ENCODE data around the gene DCUN1D2.
A peak's percentile ranks its signal among the peaks of the same experiment; 100 is the strongest.

DCUN1D2 gene

DNA sequence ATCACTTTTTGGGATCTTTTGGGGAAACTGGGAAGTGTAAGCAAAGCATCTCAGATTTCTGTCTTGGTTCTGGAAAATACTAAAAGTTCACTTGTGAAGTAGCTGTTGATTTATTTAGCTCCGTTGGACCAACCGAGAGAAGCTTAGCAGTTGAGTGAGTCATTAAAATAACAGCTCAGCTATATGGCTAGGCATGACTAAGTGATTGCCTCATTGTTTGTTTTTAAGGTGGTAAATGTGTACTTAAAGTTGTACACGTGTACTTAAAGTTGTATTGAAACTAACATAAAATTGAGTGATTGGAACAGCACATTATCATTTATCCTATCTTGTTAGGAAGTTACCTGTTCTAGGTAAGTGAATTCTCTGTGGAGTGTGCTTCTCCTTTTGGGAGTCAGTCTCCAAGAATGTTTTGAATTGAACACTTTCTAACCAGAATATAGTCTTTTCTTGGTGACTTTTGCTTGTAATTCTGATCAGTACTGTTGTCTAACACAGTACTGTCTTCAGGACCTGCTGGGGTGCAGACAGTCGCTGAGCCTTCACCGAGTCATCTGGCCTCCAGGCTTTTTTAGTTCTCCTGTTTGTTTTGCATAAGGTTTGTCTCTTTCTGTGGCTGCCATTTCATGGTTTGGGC lies 2.9 kb upstream of the DCUN1D2 start:
- Histone ChIP-seq H3K4me2 (peak overlapping the region; percentile 91 to 99 (median 97)), H3K9me3 (replicated peaks in 1 of 11) (peaks cover 0 to 18% (median 13%) of the 10 kb centered on the region in 11 experiments; a peak in 12 of 22 replicates), H3K4me1 (peaks cover 47 to 69% (median 60%) of the 10 kb centered on the region in 10 experiments), H3K27me3 (no peaks in the 10 kb centered on the region), H3K36me3 (peaks cover 38 to 50% (median 43%) of the 10 kb centered on the region in 11 experiments), H3K9ac (peak overlapping the region in 6 of 11 experiments; percentile 13 to 47 (median 27); a peak in 11 of 22 replicates), H4K20me1 (peaks cover 17 to 61% (median 26%) of the 10 kb centered on the region in 11 experiments; a peak in 21 of 22 replicates), H3K4me3 (peak overlapping the region in 4 of 10 experiments; percentile 8 to 28 (median 27); a peak in 6 of 20 replicates), H3K27ac (peak overlapping the region in 9 of 11 experiments; percentile 2 to 73 (median 56); a peak in 18 of 22 replicates)
- TF ChIP-seq Cebpa-rat (IDR thresholded peaks at IDR 0.05), result 0 out of 22 replicates have a peak, but pooled peaks of 1 of the 11 experiments have one; percentile 29

DNA sequence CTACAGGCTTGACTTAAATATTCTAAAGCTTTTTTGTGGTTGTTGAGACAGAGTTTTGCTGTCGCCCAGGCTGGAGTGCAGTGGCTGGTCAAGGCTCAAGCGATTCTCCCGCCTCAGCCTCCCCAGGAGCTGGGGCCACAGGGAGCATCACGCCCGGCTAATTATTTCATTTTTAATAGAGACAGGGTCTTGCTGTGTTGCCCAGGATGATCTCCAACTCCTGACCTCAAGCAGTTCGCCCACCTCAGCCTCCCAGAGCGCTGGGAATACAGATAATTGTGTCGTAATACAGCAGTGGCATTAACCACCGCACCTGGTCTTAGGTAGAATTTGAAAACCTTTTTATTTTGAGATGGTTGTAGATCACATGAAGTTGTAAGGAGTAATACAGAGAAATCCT lies 1.5 kb upstream of the DCUN1D2 start:
- Histone ChIP-seq H3K4me1 (peaks cover 43 to 68% (median 63%) of the 10 kb centered on the region in 10 experiments), H4K20me1 (peaks cover 28 to 63% (median 34%) of the 10 kb centered on the region in 11 experiments; a peak in 21 of 22 replicates), H3K4me3 (peak overlapping the region; percentile 68 to 92 (median 86)), H3K27me3 (no peaks in the 10 kb centered on the region), H3K9me3 (replicated peaks in 1 of 11) (peaks cover 0 to 12% (median 5%) of the 10 kb centered on the region in 11 experiments; a peak in 12 of 22 replicates), H3K27ac (peak overlapping the region in 7 of 11 experiments; percentile 15 to 93 (median 91); a peak in 7 of 22 replicates), H3K9ac (peak overlapping the region; percentile 84 to 96 (median 93); a peak in 20 of 22 replicates), H3K36me3 (peaks cover 24 to 47% (median 35%) of the 10 kb centered on the region in 11 experiments), H3K4me2 (peak overlapping the region; percentile 91 to 99 (median 97))
- no peak; a peak in 1 of 22 replicates for TF ChIP-seq Cebpa-rat (IDR thresholded peaks at IDR 0.05)

GRCh38 chr13:113491418-113491883 lies 940 bp upstream of the DCUN1D2 start:
- peak overlapping the region; percentile 70 to 93 (median 90); a peak in 21 of 22 replicates for H3K27ac ChIP-seq

DNA sequence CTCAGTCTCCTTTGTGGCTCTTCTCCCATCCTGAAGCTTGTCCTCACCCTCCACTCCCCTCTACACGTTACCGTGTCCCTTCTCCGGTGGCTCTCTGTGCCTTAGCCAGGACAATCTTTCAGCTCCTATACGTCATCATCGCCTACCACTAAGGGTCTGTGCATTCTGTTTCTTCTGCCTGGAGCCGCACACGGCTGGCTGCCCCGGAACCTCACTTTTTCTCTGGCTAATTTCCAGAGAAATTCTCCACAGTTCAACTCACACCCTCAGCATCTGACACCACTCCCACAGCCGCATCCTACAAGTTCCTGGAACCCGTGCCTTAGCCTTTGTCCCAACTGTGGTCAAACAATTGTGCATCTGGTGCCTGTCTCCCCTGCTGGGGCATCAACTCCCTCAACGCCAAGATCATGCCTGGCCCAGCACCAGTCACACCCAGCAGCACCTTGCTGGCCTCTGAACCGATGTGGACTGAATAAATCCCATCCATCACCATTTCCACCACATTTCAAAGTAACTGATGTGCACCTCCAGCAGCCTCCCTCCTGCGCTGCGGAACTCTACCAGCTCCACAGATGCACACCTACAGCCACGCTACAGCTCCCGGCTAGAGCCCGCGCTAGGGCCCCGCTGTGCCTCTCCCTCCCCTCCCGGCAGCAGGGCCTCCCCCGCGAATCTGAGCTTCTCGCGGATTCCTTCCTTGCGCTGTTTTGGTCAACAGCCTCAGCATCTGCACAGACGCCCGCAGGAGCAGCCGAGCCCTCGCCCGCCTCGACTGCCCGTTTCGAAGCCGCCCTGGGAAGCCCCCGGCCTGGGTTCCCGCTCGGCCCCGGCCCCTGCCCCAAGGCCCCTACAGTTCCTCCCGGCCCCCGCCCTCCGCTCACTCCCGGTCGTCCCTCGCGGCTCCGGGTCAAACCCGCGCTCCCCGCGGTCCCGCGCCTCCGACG lies 689 bp downstream of the DCUN1D2 start:
- no peak for TF ChIP-seq Cebpa-rat (IDR thresholded peaks at IDR 0.05)
- Histone ChIP-seq H3K27me3 (no peaks in the 10 kb centered on the region), H4K20me1 (peaks cover 37 to 64% (median 54%) of the 10 kb centered on the region in 11 experiments; a peak in 20 of 22 replicates), H3K4me3 (peak overlapping the region; percentile 68 to 92 (median 86)), H3K9me3 (replicated peaks in 1 of 11) (no peaks in the 10 kb centered on the region), H3K4me1 (peaks cover 42 to 70% (median 57%) of the 10 kb centered on the region in 10 experiments), H3K4me2 (peak overlapping the region; percentile 91 to 99 (median 97)), H3K27ac (peak overlapping the region; percentile 70 to 93 (median 90); a peak in 21 of 22 replicates), H3K9ac (peak overlapping the region; percentile 84 to 96 (median 93)), H3K36me3 (peaks cover 2 to 44% (median 18%) of the 10 kb centered on the region in 11 experiments; a peak in 21 of 22 replicates)

More at GRCh38 chr13:113491418-113491883, 940 bp upstream of the DCUN1D2 start:
- peak overlapping the region; percentile 91 to 99 (median 97) for H3K4me2 ChIP-seq
- H3K36me3 ChIP-seq, result peaks cover 19 to 47% (median 31%) of the 10 kb centered on the region in 11 experiments
- peak overlapping the region; percentile 84 to 96 (median 93) for H3K9ac ChIP-seq
- H3K9me3 ChIP-seq (replicated peaks in 1 of 11), result peaks cover 0 to 8% (median under 1%) of the 10 kb centered on the region in 11 experiments; a peak in 8 of 22 replicates
- no peaks in the 10 kb centered on the region for H3K27me3 ChIP-seq
- no peak for TF ChIP-seq Cebpa-rat (IDR thresholded peaks at IDR 0.05)
- peaks cover 28 to 61% (median 37%) of the 10 kb centered on the region in 11 experiments; a peak in 20 of 22 replicates for H4K20me1 ChIP-seq
- peak overlapping the region; percentile 68 to 92 (median 86) for H3K4me3 ChIP-seq
- peaks cover 43 to 73% (median 64%) of the 10 kb centered on the region in 10 experiments for H3K4me1 ChIP-seq

DNA sequence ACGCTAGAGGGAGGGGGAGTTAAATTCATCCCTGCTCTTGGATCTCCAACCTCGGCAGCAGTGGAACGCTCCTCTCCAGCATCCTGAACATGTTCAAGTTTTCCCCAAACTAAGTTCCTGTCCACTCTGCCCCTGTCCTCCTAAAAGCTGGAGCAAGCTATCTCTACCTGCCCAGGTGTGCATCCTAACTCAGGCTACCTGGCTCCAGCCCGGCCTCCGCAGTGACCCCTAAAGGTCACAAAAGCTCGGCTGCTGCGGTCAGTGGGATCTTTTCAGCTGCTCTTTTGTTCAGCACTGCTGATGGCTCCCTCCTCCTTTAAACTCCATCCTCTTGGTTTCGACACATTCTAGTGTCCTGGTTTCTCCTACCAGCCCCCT lies 1.4 kb downstream of the DCUN1D2 start:
- H3K4me3 ChIP-seq, result peak overlapping the region; percentile 68 to 92 (median 86)
- TF ChIP-seq Cebpa-rat (IDR thresholded peaks at IDR 0.05), result no peak

DNA sequence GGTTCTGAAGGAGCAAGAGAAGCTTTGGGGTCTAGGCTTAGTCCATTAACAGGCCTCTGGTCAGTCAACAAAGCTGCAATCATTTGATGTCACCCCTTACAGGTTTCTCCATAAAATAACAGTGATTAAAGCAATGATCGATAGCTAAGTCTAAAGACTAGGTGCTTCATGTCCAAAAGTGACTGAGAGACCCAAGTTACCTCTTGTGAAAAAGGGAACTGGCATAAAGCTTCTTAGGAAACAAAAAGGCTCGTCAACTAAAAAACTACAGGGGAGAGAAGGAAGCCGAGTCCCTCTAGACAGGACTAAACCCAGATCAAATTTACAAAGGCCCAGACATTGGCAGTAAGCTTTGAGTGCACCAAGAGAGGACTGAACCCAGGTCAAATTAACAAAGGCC lies 2.2 kb downstream of the DCUN1D2 start:
- no peak for TF ChIP-seq Cebpa-rat (IDR thresholded peaks at IDR 0.05)
- H4K20me1 ChIP-seq, result peaks cover 52 to 79% (median 68%) of the 10 kb centered on the region in 11 experiments; a peak in 21 of 22 replicates
- H3K27ac ChIP-seq, result 0 out of 22 replicates have a peak overlapping the region, but pooled peaks of 1 of the 11 experiments have one; percentile 16
- H3K9ac ChIP-seq, result peak overlapping the region in 7 of 11 experiments; percentile 2 to 93 (median 13); a peak in 7 of 22 replicates
- H3K27me3 ChIP-seq, result no peaks in the 10 kb centered on the region
- peak overlapping the region; percentile 91 to 99 (median 97) for H3K4me2 ChIP-seq
- no peaks in the 10 kb centered on the region for H3K9me3 ChIP-seq (replicated peaks in 1 of 11)
- H3K4me3 ChIP-seq, result peak overlapping the region in 2 of 10 experiments; percentile 84 to 86; a peak in 1 of 20 replicates
- H3K4me1 ChIP-seq, result peaks cover 39 to 63% (median 47%) of the 10 kb centered on the region in 10 experiments
- H3K36me3 ChIP-seq, result peaks cover 6 to 43% (median 23%) of the 10 kb centered on the region in 11 experiments

More for the DNA sequence above, 1.4 kb downstream of the DCUN1D2 start:
- peak overlapping the region; percentile 84 to 96 (median 93); a peak in 21 of 22 replicates for H3K9ac ChIP-seq
- no peaks in the 10 kb centered on the region for H3K27me3 ChIP-seq
- no peaks in the 10 kb centered on the region for H3K9me3 ChIP-seq (replicated peaks in 1 of 11)
- peak overlapping the region in 8 of 11 experiments; percentile 87 to 93 (median 92); a peak in 13 of 22 replicates for H3K27ac ChIP-seq
- H3K4me2 ChIP-seq, result peak overlapping the region; percentile 91 to 99 (median 97)
- H4K20me1 ChIP-seq, result peaks cover 44 to 70% (median 59%) of the 10 kb centered on the region in 11 experiments; a peak in 20 of 22 replicates
- H3K36me3 ChIP-seq, result peaks cover 0 to 41% (median 15%) of the 10 kb centered on the region in 11 experiments; a peak in 18 of 22 replicates
- H3K4me1 ChIP-seq, result peaks cover 47 to 72% (median 55%) of the 10 kb centered on the region in 10 experiments

- H3K27me3 ChIP-seq, result no peaks in the 10 kb centered on the region
- H3K4me1 ChIP-seq, result peaks cover 25 to 47% (median 32%) of the 10 kb centered on the region in 10 experiments
- no peaks in the 10 kb centered on the region for H3K9me3 ChIP-seq (replicated peaks in 1 of 11)
- no peak overlapping the region for H3K4me3 ChIP-seq
- no peak overlapping the region for H3K9ac ChIP-seq
- TF ChIP-seq Cebpa-rat (IDR thresholded peaks at IDR 0.05), result no peak
- H4K20me1 ChIP-seq, result peaks cover 57 to 90% (median 77%) of the 10 kb centered on the region in 11 experiments; a peak in 21 of 22 replicates
- no peak overlapping the region for H3K27ac ChIP-seq
- H3K36me3 ChIP-seq, result peaks cover 12 to 53% (median 30%) of the 10 kb centered on the region in 11 experiments
- H3K4me2 ChIP-seq, result no peak overlapping the region; a peak in 1 of 22 replicates
These were observed 3.8 kb downstream of the DCUN1D2 start for GRCh38 chr13:113486698-113487097.

DNA sequence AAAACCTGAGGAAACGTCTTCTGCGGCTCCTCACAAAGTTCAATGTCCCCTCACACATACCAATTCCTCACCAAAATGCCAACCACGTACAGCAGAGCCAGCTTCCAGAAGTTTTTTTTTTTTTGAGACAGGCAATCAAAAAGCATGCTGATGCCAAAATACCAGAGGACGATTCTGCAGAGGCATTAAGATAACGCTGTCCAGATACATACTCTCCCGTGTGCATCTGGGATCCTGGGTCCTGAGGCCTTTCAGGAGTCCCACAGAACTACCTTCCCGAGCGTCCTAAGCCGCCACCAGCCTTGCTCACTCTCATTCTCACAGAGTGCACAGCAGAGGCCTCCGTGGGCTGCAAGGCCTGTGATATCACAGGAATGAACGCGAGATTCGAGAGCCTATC lies 5.0 kb downstream of the DCUN1D2 start:
- TF ChIP-seq Cebpa-rat (IDR thresholded peaks at IDR 0.05), result no peak
- Histone ChIP-seq H3K9ac (no peak overlapping the region), H3K4me2 (no peak overlapping the region), H3K4me3 (no peak overlapping the region), H3K27ac (no peak overlapping the region), H4K20me1 (peaks cover 57 to 91% (median 77%) of the 10 kb centered on the region in 11 experiments; a peak in 21 of 22 replicates), H3K4me1 (peaks cover 22 to 44% (median 28%) of the 10 kb centered on the region in 10 experiments), H3K36me3 (peaks cover 14 to 65% (median 33%) of the 10 kb centered on the region in 11 experiments), H3K9me3 (replicated peaks in 1 of 11) (no peaks in the 10 kb centered on the region), H3K27me3 (no peaks in the 10 kb centered on the region)
